Activated naive CD4-positive, alpha-beta T cell treated with Interleukin-2 at 50 U/mL for 16 hours (primary cell): Measurements from ENCODE around the gene MX2.

Experiments
- DNase-seq: peaks from one replicate; pipeline ENCODE4 v3.0.0-alpha.2; 2020

Gene MX2

GRCh38 chr21:41366522-41367151, 4.8 kb downstream of the MX2 start:
- DNase-seq: no peak

GRCh38 chr21:41367301-41367944, 5.6 kb downstream of the MX2 start:
- no peak for DNase-seq

- DNase-seq: no peak
Measured at GRCh38 chr21:41367945-41368734, 6.3 kb downstream of the MX2 start.

GRCh38 chr21:41368735-41369104, 6.9 kb downstream of the MX2 start:
- no peak for DNase-seq

GRCh38 chr21:41369105-41369919, 7.5 kb downstream of the MX2 start:
- DNase-seq: peak; percentile 37

GRCh38 chr21:41369920-41370839, 8.4 kb downstream of the MX2 start:
- peak; percentile 38 for DNase-seq

- DNase-seq: no peak
Measured at GRCh38 chr21:41370840-41371684, 9.2 kb downstream of the MX2 start.

- DNase-seq: no peak
Measured at GRCh38 chr21:41371685-41372030, 9.8 kb downstream of the MX2 start.

GRCh38 chr21:41373253-41373652, 11.4 kb downstream of the MX2 start:
- no peak for DNase-seq

GRCh38 chr21:41373763-41374162, 11.9 kb downstream of the MX2 start:
- DNase-seq: no peak

- DNase-seq: no peak
Measured at GRCh38 chr21:41374177-41374712, 12.4 kb downstream of the MX2 start.

GRCh38 chr21:41374867-41375533, 13.2 kb downstream of the MX2 start:
- DNase-seq: no peak

- no peak for DNase-seq
Measured at GRCh38 chr21:41375875-41376274, 14.0 kb downstream of the MX2 start.

GRCh38 chr21:41377715-41378114, 15.9 kb downstream of the MX2 start:
- no peak for DNase-seq

GRCh38 chr21:41378849-41379248, 17.0 kb downstream of the MX2 start:
- no peak for DNase-seq

GRCh38 chr21:41379901-41380300, 18.1 kb downstream of the MX2 start:
- DNase-seq: no peak

- no peak for DNase-seq
Measured at GRCh38 chr21:41381731-41382130, 19.9 kb downstream of the MX2 start.

GRCh38 chr21:41387042-41387819, 25.4 kb downstream of the MX2 start:
- DNase-seq: no peak

- no peak for DNase-seq
Measured at GRCh38 chr21:41387824-41388223, 26.0 kb downstream of the MX2 start.

GRCh38 chr21:41388259-41388658, 26.4 kb downstream of the MX2 start:
- DNase-seq: no peak
